ENCODE data around the gene ADRB1. TPM values are rescaled to one million over a fixed set of nuclear protein-coding genes. Genes with fewer than 3 reads are reported as not detected.

Gene ADRB1
- total RNA-seq, 2 donors from 2014 or later, result 32.8 to 49.8 TPM

DNA sequence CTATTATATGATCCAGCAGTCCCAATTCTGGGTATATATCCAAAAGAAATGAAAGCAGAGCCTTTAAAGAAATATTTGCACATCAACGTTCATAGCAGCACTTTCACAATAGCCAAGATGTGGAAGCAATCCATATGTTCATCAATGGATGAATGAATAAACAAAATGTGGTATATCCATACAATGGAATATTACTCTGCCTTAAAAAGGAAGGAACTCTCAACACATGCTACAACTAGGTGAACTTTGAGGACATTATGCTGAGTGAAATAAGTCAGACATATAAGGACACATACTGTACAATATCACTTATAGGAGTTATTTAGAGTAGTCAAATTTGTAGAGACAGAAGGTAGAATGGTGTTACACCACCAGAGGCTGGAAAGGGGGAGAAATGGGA, 28.0 kb upstream of the ADRB1 start:
- no peak for TF ChIP-seq CTCF (IDR thresholded peaks at IDR 0.05)
- Histone ChIP-seq H3K9me3 (peaks cover 0 to 6% of the 10 kb centered on the region in 2 donors), H3K4me1 (no peaks in the 10 kb centered on the region), H3K36me3 (no peaks in the 10 kb centered on the region), H3K27ac (no peak overlapping the region), H3K4me3 (no peak overlapping the region), H3K27me3 (no peaks in the 10 kb centered on the region)
- no peak for DNase-seq (ENCODE audit: low spot score)

GRCh38 chr10:114017271-114017670, 26.4 kb upstream of the ADRB1 start:
- H3K27ac ChIP-seq, result no peak overlapping the region
- H3K4me1 ChIP-seq, result peaks cover 0 to 15% of the 10 kb centered on the region in 2 donors
- DNase-seq (ENCODE audit: low spot score), result no peak

DNA sequence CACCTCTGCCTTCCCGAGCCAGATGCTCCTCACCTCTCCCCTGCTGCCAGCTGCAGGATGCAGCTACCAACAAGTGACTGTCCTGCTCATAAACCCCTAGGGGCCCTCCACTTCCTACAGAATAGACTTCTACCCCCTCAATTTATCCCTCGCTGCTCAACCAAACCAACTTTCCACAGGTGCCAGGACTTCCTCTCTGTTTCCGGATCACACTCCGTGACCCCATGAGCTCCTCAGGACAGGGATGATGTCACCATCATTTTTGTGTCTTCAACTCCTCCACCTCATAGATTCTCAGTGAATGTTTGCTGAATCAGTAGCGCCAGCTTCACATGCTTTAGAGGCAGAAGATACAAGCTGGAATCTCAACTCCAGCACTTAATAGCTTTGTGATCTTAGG, 25.8 kb upstream of the ADRB1 start:
- no peak for DNase-seq (ENCODE audit: low spot score)
- H3K27ac ChIP-seq, result no peak overlapping the region
- H3K4me3 ChIP-seq, result no peak overlapping the region
- peaks cover 0 to 21% of the 10 kb centered on the region in 2 donors for H3K4me1 ChIP-seq
- H3K36me3 ChIP-seq, result no peaks in the 10 kb centered on the region
- no peaks in the 10 kb centered on the region for H3K27me3 ChIP-seq
- no peak for TF ChIP-seq CTCF (IDR thresholded peaks at IDR 0.05)
- peaks cover 0 to 6% of the 10 kb centered on the region in 2 donors for H3K9me3 ChIP-seq

More at GRCh38 chr10:114017271-114017670, 26.4 kb upstream of the ADRB1 start:
- no peaks in the 10 kb centered on the region for H3K27me3 ChIP-seq
- H3K36me3 ChIP-seq, result no peaks in the 10 kb centered on the region
- no peak for TF ChIP-seq CTCF (IDR thresholded peaks at IDR 0.05)
- H3K4me3 ChIP-seq, result no peak overlapping the region
- peaks cover 0 to 6% of the 10 kb centered on the region in 2 donors for H3K9me3 ChIP-seq

- no peak for TF ChIP-seq CTCF (IDR thresholded peaks at IDR 0.05)
- Histone ChIP-seq H3K9me3 (peaks cover 0 to 6% of the 10 kb centered on the region in 2 donors), H3K4me3 (no peak overlapping the region)
These were observed 24.4 kb upstream of the ADRB1 start for GRCh38 chr10:114019226-114019625.

GRCh38 chr10:114021154-114021553, 22.5 kb upstream of the ADRB1 start:
- no peak for DNase-seq (ENCODE audit: low spot score)

More at GRCh38 chr10:114019226-114019625, 24.4 kb upstream of the ADRB1 start:
- Histone ChIP-seq H3K27me3 (no peaks in the 10 kb centered on the region), H3K36me3 (no peaks in the 10 kb centered on the region), H3K4me1 (peaks cover 0 to 30% of the 10 kb centered on the region in 2 donors), H3K27ac (no peak overlapping the region)
- no peak for DNase-seq (ENCODE audit: low spot score)

More at GRCh38 chr10:114021154-114021553, 22.5 kb upstream of the ADRB1 start:
- Histone ChIP-seq H3K4me3 (no peak overlapping the region), H3K4me1 (peaks cover 0 to 40% of the 10 kb centered on the region in 2 donors), H3K36me3 (no peaks in the 10 kb centered on the region), H3K9me3 (no peaks in the 10 kb centered on the region), H3K27me3 (no peaks in the 10 kb centered on the region), H3K27ac (peak overlapping the region; percentile 21 to 81)
- TF ChIP-seq CTCF (IDR thresholded peaks at IDR 0.05), result no peak
